GM19372 (cell line): ENCODE results near the gene UBR3.
"Not testable (repeated sequence)": the region's sequence is repeated elsewhere in the genome, so short reads cannot be mapped to it uniquely, and the experiment has no call there.

Experiments used
- ATAC-seq: cut with Tn5 transposase; IDR thresholded peaks from one replicate; pipeline ENCODE4 v1.9.1; 2021; ENCODE audit warnings: mild to moderate bottlenecking, low read depth, moderate library complexity; ENCODE audit not compliant: unreplicated experiment

UBR3 gene

GRCh38 chr2:170090229-170090628 is 263.0 kb downstream of the UBR3 start:
- ATAC-seq, result no peak

GRCh38 chr2:170091436-170091835 is 264.2 kb downstream of the UBR3 start:
- no peak for ATAC-seq

- ATAC-seq, result no peak
These were observed 265.3 kb downstream of the UBR3 start for GRCh38 chr2:170092436-170093060.

- ATAC-seq, result no peak
These were observed 268.1 kb downstream of the UBR3 start for GRCh38 chr2:170095380-170095779.

- ATAC-seq, result no peak
These were observed 271.5 kb downstream of the UBR3 start for GRCh38 chr2:170098626-170099312.

- no peak for ATAC-seq
These were observed 274.5 kb downstream of the UBR3 start for GRCh38 chr2:170101789-170102188.

GRCh38 chr2:170106102-170106840 is 279.0 kb downstream of the UBR3 start:
- no peak for ATAC-seq

GRCh38 chr2:170113168-170113894 is 286.1 kb downstream of the UBR3 start:
- ATAC-seq, result no peak

- no peak for ATAC-seq
These were observed 288.4 kb downstream of the UBR3 start for GRCh38 chr2:170115501-170116229.

GRCh38 chr2:170118641-170119040 is 291.4 kb downstream of the UBR3 start:
- no peak for ATAC-seq

GRCh38 chr2:170119326-170119725 is 292.1 kb downstream of the UBR3 start:
- not testable (repeated sequence) for ATAC-seq

- no peak for ATAC-seq
These were observed 294.4 kb downstream of the UBR3 start for GRCh38 chr2:170121689-170122088.

GRCh38 chr2:170122883-170123547 is 295.8 kb downstream of the UBR3 start:
- ATAC-seq, result no peak

GRCh38 chr2:170123593-170123992 is 296.3 kb downstream of the UBR3 start:
- ATAC-seq, result no peak

- not testable (repeated sequence) for ATAC-seq
These were observed 299.0 kb downstream of the UBR3 start for GRCh38 chr2:170126138-170126728.
